ENCODE measurements around the gene AP5M1. TPM values are rescaled to one million over a fixed set of nuclear protein-coding genes. Genes with fewer than 3 reads are reported as not detected.
"Not testable (repeated sequence)": the region's sequence is repeated elsewhere in the genome, so short reads cannot be mapped to it uniquely, and the experiment has no call there.

The AP5M1 gene
- total RNA-seq (10 to 100 TPM; 37.2 to 42.9 TPM), polyA plus RNA-seq (ENCODE audit: insufficient read length in 2 of 2) (10 to 100 TPM; 34.8 to 45.6 TPM)
- long read RNA-seq, donor 1, full-length matches to known transcripts: 10 of 16 reads
- long read RNA-seq, donor 1, partial matches to known transcripts: 6 of 16 reads
- long read RNA-seq, donor 1, other reads (novel, unspliced or antisense): 0 of 16 reads
- long read RNA-seq, donor 2, full-length matches to known transcripts: 6 of 6 reads
- long read RNA-seq, donor 2, partial matches to known transcripts: 0 of 6 reads
- long read RNA-seq, donor 2, other reads (novel, unspliced or antisense): 0 of 6 reads
- long read RNA-seq, donor 3, full-length matches to known transcripts: 5 of 5 reads
- long read RNA-seq, donor 3, partial matches to known transcripts: 0 of 5 reads
- long read RNA-seq, donor 3, other reads (novel, unspliced or antisense): 0 of 5 reads
- long read RNA-seq, donor 4, full-length matches to known transcripts: 9 of 9 reads
- long read RNA-seq, donor 4, partial matches to known transcripts: 0 of 9 reads
- long read RNA-seq, donor 4, other reads (novel, unspliced or antisense): 0 of 9 reads

- Histone ChIP-seq H3K36me3 (ENCODE audit: control insufficient read depth, insufficient read depth, low read length) (peaks cover 3% of the 10 kb centered on the region), H3K9me3 (ENCODE audit: control insufficient read depth, insufficient read depth, low read length) (no peaks in the 10 kb centered on the region), H3K4me3 (ENCODE audit: low read depth, low read length) (peak within 1 kb of the TSS; percentile 91), H3K27ac (ENCODE audit: low read depth, low read length) (peak within 1 kb of the TSS; percentile 91), H3K27me3 (ENCODE audit: control insufficient read depth, insufficient read depth, low read length) (no peaks in the 10 kb centered on the region), H3K4me1 (ENCODE audit: control insufficient read depth, insufficient read depth, low read length) (peaks cover 4% of the 10 kb centered on the region)
- DNase-seq (ENCODE audit: low read depth in 4 of 6, low spot score in 6 of 6): peak; percentile 91 to 99 (median 95)
- WGBS (ENCODE audit: insufficient coverage): under 1% methylated on average over 76 of the region's 76 CpGs
These were observed at the start of gene AP5M1, which contains the start of gene EXOC5 for GRCh38 chr14:57268161-57269069. TSS of gene AP5M1 (plus strand) at chr14:57268971. CDS start at chr14:57269315, 344 bp downstream. TSS of gene EXOC5 (minus strand) at chr14:57268905. CDS start at chr14:57268648, 257 bp downstream.

GRCh38 chr14:57221931-57222330, 46.8 kb upstream of the AP5M1 start:
- no peaks in the 10 kb centered on the region for H3K4me1 ChIP-seq (ENCODE audit: control insufficient read depth, insufficient read depth, low read length)
- no peak for DNase-seq (ENCODE audit: low read depth in 4 of 6, low spot score in 6 of 6)
- no peak overlapping the region for H3K4me3 ChIP-seq (ENCODE audit: low read depth, low read length)
- WGBS (ENCODE audit: insufficient coverage): no CpG with 5 or more reads among the region's 3 CpGs
- peaks cover 6% of the 10 kb centered on the region for H3K36me3 ChIP-seq (ENCODE audit: control insufficient read depth, insufficient read depth, low read length)
- no peaks in the 10 kb centered on the region for H3K9me3 ChIP-seq (ENCODE audit: control insufficient read depth, insufficient read depth, low read length)
- no peak overlapping the region for H3K27ac ChIP-seq (ENCODE audit: low read depth, low read length)
- no peaks in the 10 kb centered on the region for H3K27me3 ChIP-seq (ENCODE audit: control insufficient read depth, insufficient read depth, low read length)

- 100% methylated on average over 1 of the region's 2 CpGs for WGBS (ENCODE audit: insufficient coverage)
- Histone ChIP-seq H3K27ac (ENCODE audit: low read depth, low read length) (no peak overlapping the region), H3K36me3 (ENCODE audit: control insufficient read depth, insufficient read depth, low read length) (peaks cover 6% of the 10 kb centered on the region), H3K9me3 (ENCODE audit: control insufficient read depth, insufficient read depth, low read length) (no peaks in the 10 kb centered on the region), H3K4me1 (ENCODE audit: control insufficient read depth, insufficient read depth, low read length) (no peaks in the 10 kb centered on the region), H3K4me3 (ENCODE audit: low read depth, low read length) (no peak overlapping the region), H3K27me3 (ENCODE audit: control insufficient read depth, insufficient read depth, low read length) (no peaks in the 10 kb centered on the region)
- DNase-seq (ENCODE audit: low read depth in 4 of 6, low spot score in 6 of 6): no peak
These were observed 41.7 kb upstream of the AP5M1 start for GRCh38 chr14:57227083-57227482.

- not testable (repeated sequence) for H3K36me3 ChIP-seq (ENCODE audit: control insufficient read depth, insufficient read depth, low read length); H3K4me1 ChIP-seq (ENCODE audit: control insufficient read depth, insufficient read depth, low read length); H3K27me3 ChIP-seq (ENCODE audit: control insufficient read depth, insufficient read depth, low read length); H3K4me3 ChIP-seq (ENCODE audit: low read depth, low read length); H3K27ac ChIP-seq (ENCODE audit: low read depth, low read length); DNase-seq (ENCODE audit: low read depth in 4 of 6, low spot score in 6 of 6); H3K9me3 ChIP-seq (ENCODE audit: control insufficient read depth, insufficient read depth, low read length)
- no CpG with 5 or more reads among the region's 2 CpGs for WGBS (ENCODE audit: insufficient coverage)
These were observed 40.5 kb upstream of the AP5M1 start for GRCh38 chr14:57228320-57228719.

GRCh38 chr14:57232006-57232405, 36.8 kb upstream of the AP5M1 start:
- H3K4me3 ChIP-seq (ENCODE audit: low read depth, low read length): no peak overlapping the region
- H3K4me1 ChIP-seq (ENCODE audit: control insufficient read depth, insufficient read depth, low read length): no peaks in the 10 kb centered on the region
- no CpG with 5 or more reads among the region's 1 CpG for WGBS (ENCODE audit: insufficient coverage)
- H3K9me3 ChIP-seq (ENCODE audit: control insufficient read depth, insufficient read depth, low read length): no peaks in the 10 kb centered on the region
- no peaks in the 10 kb centered on the region for H3K27me3 ChIP-seq (ENCODE audit: control insufficient read depth, insufficient read depth, low read length)
- H3K36me3 ChIP-seq (ENCODE audit: control insufficient read depth, insufficient read depth, low read length): peaks cover 8% of the 10 kb centered on the region
- no peak overlapping the region for H3K27ac ChIP-seq (ENCODE audit: low read depth, low read length)
- DNase-seq (ENCODE audit: low read depth in 4 of 6, low spot score in 6 of 6): no peak

GRCh38 chr14:57240115-57240514, 28.7 kb upstream of the AP5M1 start:
- not testable (repeated sequence) for H3K36me3 ChIP-seq (ENCODE audit: control insufficient read depth, insufficient read depth, low read length); H3K4me3 ChIP-seq (ENCODE audit: low read depth, low read length); H3K4me1 ChIP-seq (ENCODE audit: control insufficient read depth, insufficient read depth, low read length); H3K27me3 ChIP-seq (ENCODE audit: control insufficient read depth, insufficient read depth, low read length); H3K27ac ChIP-seq (ENCODE audit: low read depth, low read length); H3K9me3 ChIP-seq (ENCODE audit: control insufficient read depth, insufficient read depth, low read length); DNase-seq (ENCODE audit: low read depth in 4 of 6, low spot score in 6 of 6)
- WGBS (ENCODE audit: insufficient coverage): 98% methylated on average over 7 of the region's 7 CpGs

GRCh38 chr14:57243320-57243719, 25.5 kb upstream of the AP5M1 start:
- H3K36me3 ChIP-seq (ENCODE audit: control insufficient read depth, insufficient read depth, low read length): peaks cover 4% of the 10 kb centered on the region
- no peak overlapping the region for H3K4me3 ChIP-seq (ENCODE audit: low read depth, low read length)

GRCh38 chr14:57244106-57244505, 24.7 kb upstream of the AP5M1 start:
- peak in 3 of 6 donors; percentile 7 to 12 (median 7) for DNase-seq (ENCODE audit: low read depth in 4 of 6, low spot score in 6 of 6)
- peaks cover 4% of the 10 kb centered on the region for H3K36me3 ChIP-seq (ENCODE audit: control insufficient read depth, insufficient read depth, low read length)
- no peaks in the 10 kb centered on the region for H3K27me3 ChIP-seq (ENCODE audit: control insufficient read depth, insufficient read depth, low read length)
- no peak overlapping the region for H3K27ac ChIP-seq (ENCODE audit: low read depth, low read length)
- no peaks in the 10 kb centered on the region for H3K4me1 ChIP-seq (ENCODE audit: control insufficient read depth, insufficient read depth, low read length)
- no peaks in the 10 kb centered on the region for H3K9me3 ChIP-seq (ENCODE audit: control insufficient read depth, insufficient read depth, low read length)
- no CpG with 5 or more reads among the region's 2 CpGs for WGBS (ENCODE audit: insufficient coverage)
- no peak overlapping the region for H3K4me3 ChIP-seq (ENCODE audit: low read depth, low read length)

More at GRCh38 chr14:57243320-57243719, 25.5 kb upstream of the AP5M1 start:
- Histone ChIP-seq H3K9me3 (ENCODE audit: control insufficient read depth, insufficient read depth, low read length) (no peaks in the 10 kb centered on the region), H3K27ac (ENCODE audit: low read depth, low read length) (no peak overlapping the region), H3K27me3 (ENCODE audit: control insufficient read depth, insufficient read depth, low read length) (no peaks in the 10 kb centered on the region), H3K4me1 (ENCODE audit: control insufficient read depth, insufficient read depth, low read length) (no peaks in the 10 kb centered on the region)
- DNase-seq (ENCODE audit: low read depth in 4 of 6, low spot score in 6 of 6): no peak

- Histone ChIP-seq H3K36me3 (ENCODE audit: control insufficient read depth, insufficient read depth, low read length) (peaks cover 4% of the 10 kb centered on the region), H3K27ac (ENCODE audit: low read depth, low read length) (no peak overlapping the region), H3K4me1 (ENCODE audit: control insufficient read depth, insufficient read depth, low read length) (no peaks in the 10 kb centered on the region), H3K4me3 (ENCODE audit: low read depth, low read length) (no peak overlapping the region), H3K9me3 (ENCODE audit: control insufficient read depth, insufficient read depth, low read length) (no peaks in the 10 kb centered on the region), H3K27me3 (ENCODE audit: control insufficient read depth, insufficient read depth, low read length) (no peaks in the 10 kb centered on the region)
- no peak for DNase-seq (ENCODE audit: low read depth in 4 of 6, low spot score in 6 of 6)
- no CpG with 5 or more reads among the region's 2 CpGs for WGBS (ENCODE audit: insufficient coverage)
These were observed 22.8 kb upstream of the AP5M1 start for GRCh38 chr14:57245941-57246340.
